ENCODE results near the gene KBTBD4.
"Not testable (repeated sequence)": the region's sequence is repeated elsewhere in the genome, so short reads cannot be mapped to it uniquely, and the experiment has no call there.

KBTBD4 gene

GRCh38 chr11:47526032-47526431 lies 52.7 kb downstream of the KBTBD4 start:
- DNase-seq (ENCODE audit: low read depth in 2 of 2) = not testable (repeated sequence)

GRCh38 chr11:47524291-47524874 lies 54.4 kb downstream of the KBTBD4 start:
- no peak for DNase-seq (ENCODE audit: low read depth in 2 of 2)

DNA sequence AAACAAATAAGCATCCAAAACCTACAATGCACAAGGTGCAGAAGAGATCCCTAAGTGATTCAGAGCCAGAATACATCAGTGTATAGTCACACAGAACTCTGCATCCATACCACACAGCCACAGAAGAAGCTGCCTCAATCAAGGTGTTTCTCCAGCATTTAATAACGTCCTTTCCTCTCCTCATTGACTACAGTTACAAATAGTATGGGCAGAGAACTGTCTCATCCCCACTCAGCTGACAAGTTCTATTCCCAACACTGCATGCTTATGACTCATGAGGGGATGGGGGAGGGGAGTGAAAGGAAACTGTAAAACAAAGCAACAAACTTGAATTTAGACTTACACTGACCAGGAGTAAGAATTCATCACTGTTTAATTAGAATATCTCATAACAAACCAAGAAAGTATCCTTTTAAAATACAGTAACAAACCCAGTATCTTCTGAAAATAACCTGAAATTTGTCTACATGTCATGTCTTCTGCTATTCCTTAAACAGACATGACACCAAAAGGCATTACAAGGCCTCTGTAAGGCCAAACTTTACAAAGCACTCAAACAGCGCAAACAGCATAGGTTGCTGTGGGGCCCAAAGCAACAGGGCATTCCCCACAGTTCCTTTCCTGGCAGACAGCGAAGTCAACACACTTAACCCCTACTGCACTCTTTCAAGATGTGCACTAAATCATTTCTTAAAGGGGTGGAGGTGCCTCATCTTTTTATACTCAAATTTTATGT lies 55.1 kb downstream of the KBTBD4 start:
- no peak for DNase-seq (ENCODE audit: low read depth in 2 of 2)

Measured in fibroblast of skin of left biceps (primary cell).